Endothelial cell of umbilical vein (primary cell): ENCODE results near the gene CCDC106. TPM values are rescaled to one million over a fixed set of nuclear protein-coding genes. Genes with fewer than 3 reads are reported as not detected.

ENCODE experiments used
- BruUV-seq: library from RNA; stranded (reverse); fragments of 400-500 nt; replicated peaks from 2 replicates; lab custom pipeline; 2021; lab: Mats Ljungman, UMichigan
- CTCF ChIA-PET: fragments of 300-600, 350-600 bp; sonication (Branson Sonifier 250); formaldehyde crosslinking; loops from one replicate; lab custom pipeline; 2021; ENCODE audit warnings: antibody characterized with exemption, inconsistent platforms; lab: Charles Lee
- POLR2A ChIA-PET: fragments of 300-600, 350-600 bp; sonication (Branson Sonifier 250); formaldehyde crosslinking; loops from one replicate; lab custom pipeline; 2021; ENCODE audit warnings: antibody characterized with exemption, inconsistent platforms; lab: Charles Lee
- DNase-seq: peaks from one replicate; pipeline ENCODE4 v3.0.0-alpha.2; 2011; ENCODE audit warnings: low read depth, low spot score
- FAIRE-seq: peaks from 2 replicates; lab custom pipeline; 2011; peaks lifted over from hg19 to GRCh38; lab: Jason Lieb, UNC
- H2AFZ ChIP-seq: 2 replicates; pipeline ENCODE4 v1.6.0; 2012; ENCODE audit warnings: low read depth, low read length, control low read depth, inconsistent platforms
- H3K27ac ChIP-seq: 2 replicates; pipeline ENCODE4 v1.5.1; 2011; ENCODE audit warnings: low read depth, mild to moderate bottlenecking, control low read depth, low read length, moderate library complexity; ENCODE audit not compliant: insufficient read depth
- H3K27me3 ChIP-seq, 2 experiments: 2 replicates each; pipeline versions ENCODE4 v1.6.0 to v1.6.1; 2011; ENCODE audit warnings: low read length in 2 of 2, mixed read lengths in 1 of 2; ENCODE audit not compliant: control insufficient read depth in 2 of 2, insufficient read depth in 2 of 2
- H3K36me3 ChIP-seq, 2 experiments: 2 replicates in 1 of 2; 3 replicates in 1 of 2; pipeline ENCODE4 v1.5.1; 2011; ENCODE audit warnings: low read length in 2 of 2, mild to moderate bottlenecking in 1 of 2, moderate library complexity in 1 of 2; ENCODE audit not compliant: control insufficient read depth in 2 of 2, insufficient read depth in 2 of 2; ENCODE audit errors: extremely low read depth in 1 of 2
- H3K4me1 ChIP-seq: 3 replicates; pipeline ENCODE4 v1.5.1; 2011; ENCODE audit warnings: mild to moderate bottlenecking, low read length; ENCODE audit not compliant: control insufficient read depth, insufficient read depth; ENCODE audit errors: extremely low read depth
- H3K4me2 ChIP-seq: 2 replicates; pipeline ENCODE4 v1.6.1; 2011; ENCODE audit warnings: low read length, control low read depth, mixed read lengths; ENCODE audit not compliant: insufficient read depth
- H3K4me3 ChIP-seq, 3 experiments: fragments of 200-600 bp in 1 of 3; sonication (generic), shearing (Covaris generic) in 1 of 3; replicated peaks in 1 of 3; 2 replicates each; pipeline ENCODE4 v1.5.1; 2011 to 2016; ENCODE audit warnings: control low read depth in 3 of 3, low read length in 3 of 3, mild to moderate bottlenecking in 2 of 3, inconsistent platforms in 1 of 3, low read depth in 1 of 3, moderate library complexity in 1 of 3; ENCODE audit not compliant: insufficient read depth in 1 of 3
- H3K79me2 ChIP-seq: 2 replicates; pipeline ENCODE4 v1.6.0; 2012; ENCODE audit warnings: low read length, inconsistent platforms; ENCODE audit not compliant: control insufficient read depth, insufficient read depth
- H3K9ac ChIP-seq: replicated peaks from 2 replicates; pipeline ENCODE3; 2011; ENCODE audit warnings: low read length, control low read depth; ENCODE audit not compliant: insufficient read depth; ENCODE audit errors: extremely low read depth
- H3K9me1 ChIP-seq: replicated peaks from 3 replicates; pipeline ENCODE4 v1.6.0; 2011; ENCODE audit warnings: mild to moderate bottlenecking, low read length; ENCODE audit not compliant: control insufficient read depth, insufficient read depth; ENCODE audit errors: extremely low read depth
- H3K9me3 ChIP-seq: replicated peaks from 2 replicates; pipeline ENCODE4 v1.5.1; 2012; ENCODE audit warnings: low read length, inconsistent platforms; ENCODE audit not compliant: control insufficient read depth, insufficient read depth
- H4K20me1 ChIP-seq: replicated peaks from 2 replicates; pipeline ENCODE3; 2011; ENCODE audit warnings: mild to moderate bottlenecking, low read length; ENCODE audit not compliant: control insufficient read depth, insufficient read depth; ENCODE audit errors: extremely low read depth
- EZH2 ChIP-seq: IDR thresholded peaks from 2 replicates; pipeline ENCODE4 v1.6.1; 2012; ENCODE audit warnings: borderline replicate concordance, low read depth, mild to moderate bottlenecking, moderate library complexity, low read length, inconsistent platforms; ENCODE audit not compliant: severe bottlenecking
- FOS ChIP-seq: IDR thresholded peaks from 2 replicates; pipeline ENCODE4 v1.6.1; 2011; ENCODE audit warnings: mild to moderate bottlenecking, low read length, moderate library complexity, borderline replicate concordance; ENCODE audit not compliant: insufficient read depth
- GATA2 ChIP-seq: IDR thresholded peaks from 2 replicates; pipeline ENCODE4 v1.7.0; 2011; ENCODE audit warnings: low read depth, mild to moderate bottlenecking, moderate library complexity, mixed read lengths, low read length; ENCODE audit not compliant: insufficient read length, insufficient read depth
- JUN ChIP-seq: IDR thresholded peaks from 2 replicates; pipeline ENCODE4 v1.6.1; 2011; ENCODE audit warnings: borderline replicate concordance, low read depth; ENCODE audit not compliant: insufficient read length, insufficient read depth
- MAX ChIP-seq: IDR thresholded peaks from 2 replicates; pipeline ENCODE4 v1.6.1; 2011; ENCODE audit not compliant: insufficient read depth, insufficient read length
- MYC ChIP-seq: IDR thresholded peaks from one replicate; pipeline ENCODE4 v1.6.1; 2011; ENCODE audit warnings: mild to moderate bottlenecking, low read depth, low read length
- POLR2A ChIP-seq: IDR thresholded peaks from 2 replicates; pipeline ENCODE4 v1.6.1; 2012; ENCODE audit warnings: low read depth, mild to moderate bottlenecking, control low read depth, low read length
- POLR2AphosphoS5 ChIP-seq: IDR thresholded peaks from 2 replicates; pipeline ENCODE4 v1.6.1; 2012; ENCODE audit warnings: low read depth, mild to moderate bottlenecking, control low read depth, low read length, moderate library complexity; ENCODE audit not compliant: insufficient read depth
- dilution Hi-C: fragments of 300-500 bp; cut with MboI; formaldehyde crosslinking; loops from one replicate; pipeline ENCODE4 v1.15.0; 2019; ENCODE audit warnings: low sequenced_read_pairs; ENCODE audit not compliant: extremely low pct_ligation_motif_present
- intact Hi-C: fragments of 100-400 bp; cut with micrococcal nuclease; formaldehyde crosslinking; loops from one replicate; pipeline ENCODE4 v1.10.0; 2022
- polyA plus RNA-seq, 4 experiments: library from polyadenylated mRNA; depleted of rRNA in 3 of 4; stranded (reverse) in 3 of 4; unstranded in 1 of 4; fragments of >200 nt; gene quantifications; 2 replicates each; pipeline versions ENCODE4 v1.2.1 to v1.2.3, GENCODE V29; 2011 to 2012; ENCODE audit warnings: missing spikeins in 1 of 4
- total RNA-seq: library from RNA; stranded (reverse); gene quantifications from 2 replicates; pipeline ENCODE4 v1.2.3, GENCODE V29; 2021

Gene CCDC106
- total and polyA plus RNA-seq, 2 donors (not counting 3 experiments of a cell fraction or from before 2014, with no cell fraction given) = 11.8 to 12.0 TPM

GRCh38 chr19:55661826-55662225 lies 13.8 kb downstream of the CCDC106 start:
- BruUV-seq = no TSS peak
- intact Hi-C loops = no loop called here
- Histone ChIP-seq H3K36me3 (peaks cover 14 to 62% of the 10 kb centered on the region in 2 experiments), H3K27ac (no peak overlapping the region), H4K20me1 (peaks cover 8% of the 10 kb centered on the region), H3K9me3 (no peaks in the 10 kb centered on the region), H3K4me2 (no peak overlapping the region), H3K4me3 (no peak overlapping the region), H3K9me1 (no peaks in the 10 kb centered on the region), H3K4me1 (peaks cover 17% of the 10 kb centered on the region), H3K9ac (no peak overlapping the region), H2AFZ (no peak overlapping the region), H3K79me2 (peaks cover 93% of the 10 kb centered on the region), H3K27me3 (no peaks in the 10 kb centered on the region)
- no peak for TF ChIP-seq POLR2A
- TF ChIP-seq MAX = no peak
- TF ChIP-seq EZH2 = no peak
- TF ChIP-seq GATA2 = no peak
- no peak for TF ChIP-seq MYC
- no peak for TF ChIP-seq JUN
- TF ChIP-seq POLR2AphosphoS5 = no peak
- TF ChIP-seq FOS = no peak
- CTCF ChIA-PET = no interaction called here
- DNase-seq = no peak
- no peak for FAIRE-seq
- dilution Hi-C loops = no loop called here
- POLR2A ChIA-PET = no interaction called here
